CD4-positive, alpha-beta T cell treated with Interleukin-1 beta for 1 hour (primary cell): ENCODE results near the gene PCSK7.
"Not testable (repeated sequence)": the region's sequence is repeated elsewhere in the genome, so short reads cannot be mapped to it uniquely, and the experiment has no call there.

Source experiments
- DNase-seq, 2 donors: peaks; one replicate each; pipeline ENCODE4 v3.0.0-alpha.2; 2020 to 2022

The PCSK7 gene

GRCh38 chr11:117214404-117215110, 17.3 kb downstream of the PCSK7 start:
- no peak for DNase-seq

GRCh38 chr11:117212697-117213355, 19.0 kb downstream of the PCSK7 start:
- DNase-seq: no peak

GRCh38 chr11:117210620-117211019, 21.3 kb downstream of the PCSK7 start:
- DNase-seq: no peak

- not testable (repeated sequence) for DNase-seq
Observed at GRCh38 chr11:117209351-117210125, 22.3 kb downstream of the PCSK7 start.

- not testable (repeated sequence) for DNase-seq
Observed at GRCh38 chr11:117208710-117209109, 23.2 kb downstream of the PCSK7 start.

- not testable (repeated sequence) for DNase-seq
Observed at GRCh38 chr11:117207481-117207880, 24.4 kb downstream of the PCSK7 start.

- not testable (repeated sequence) for DNase-seq
Observed at GRCh38 chr11:117206859-117207258, 25.0 kb downstream of the PCSK7 start.

- not testable (repeated sequence) for DNase-seq
Observed at GRCh38 chr11:117206111-117206510, 25.8 kb downstream of the PCSK7 start.

- DNase-seq: no peak
Observed at GRCh38 chr11:117205211-117205818, 26.6 kb downstream of the PCSK7 start.

- DNase-seq: no peak
Observed at GRCh38 chr11:117204283-117205080, 27.4 kb downstream of the PCSK7 start.

GRCh38 chr11:117203069-117203407, 28.8 kb downstream of the PCSK7 start:
- DNase-seq: no peak

GRCh38 chr11:117202386-117203068, 29.3 kb downstream of the PCSK7 start:
- no peak for DNase-seq

GRCh38 chr11:117201658-117202305, 30.1 kb downstream of the PCSK7 start:
- DNase-seq: no peak

- no peak for DNase-seq
Observed at GRCh38 chr11:117200813-117201657, 30.8 kb downstream of the PCSK7 start.

- no peak for DNase-seq
Observed at GRCh38 chr11:117199916-117200812, 31.7 kb downstream of the PCSK7 start.

GRCh38 chr11:117199053-117199915, 32.6 kb downstream of the PCSK7 start, which contains the start of gene TAGLN:
Gene TAGLN, plus strand, starts transcription at chr11:117199370. Its CDS starts 3,644 bp downstream, at chr11:117203014.
- no peak for DNase-seq

- no peak for DNase-seq
Observed at GRCh38 chr11:117198613-117199012, 33.3 kb downstream of the PCSK7 start.
